Left renal pelvis (tissue), 4 donors: ENCODE data around the gene COL25A1. TPM values are rescaled to one million over a fixed set of nuclear protein-coding genes. Genes with fewer than 3 reads are reported as not detected.

ENCODE experiments used
- DNase-seq, 4 donors: peaks; one replicate each; pipeline ENCODE4 v3.0.0-alpha.2; 2013; ENCODE audit warnings: low read depth in 4 of 4, low spot score in 3 of 4
- polyA plus RNA-seq, 4 donors: library from polyadenylated mRNA; unstranded; fragments of 120-200 nt; gene quantifications; one replicate each; pipeline ENCODE4 v1.2.1, GENCODE V29; 2013; ENCODE audit not compliant: insufficient read length in 4 of 4

The COL25A1 gene
- polyA plus RNA-seq, 4 donors: 12.5 to 28.5 (median 17.1) TPM

- DNase-seq: no peak
Measured at GRCh38 chr4:108794136-108794535, 508.3 kb downstream of the COL25A1 start.

GRCh38 chr4:108793415-108793814 lies 509.0 kb downstream of the COL25A1 start:
- no peak for DNase-seq

GRCh38 chr4:108788731-108789130 lies 513.7 kb downstream of the COL25A1 start:
- DNase-seq: no peak

- DNase-seq: no peak
Measured at GRCh38 chr4:108787724-108788123, 514.7 kb downstream of the COL25A1 start.

- DNase-seq: no peak
Measured at GRCh38 chr4:108787106-108787505, 515.4 kb downstream of the COL25A1 start.

GRCh38 chr4:108786351-108786750 lies 516.1 kb downstream of the COL25A1 start:
- DNase-seq: no peak

- DNase-seq: no peak
Measured at GRCh38 chr4:108783665-108784463, 518.6 kb downstream of the COL25A1 start.

- no peak for DNase-seq
Measured at GRCh38 chr4:108779958-108780357, 522.5 kb downstream of the COL25A1 start.

GRCh38 chr4:108777388-108777787 lies 525.1 kb downstream of the COL25A1 start:
- no peak for DNase-seq

- no peak for DNase-seq
Measured at GRCh38 chr4:108775921-108776320, 526.5 kb downstream of the COL25A1 start.

GRCh38 chr4:108774809-108775530 lies 527.5 kb downstream of the COL25A1 start:
- no peak for DNase-seq

- no peak for DNase-seq
Measured at GRCh38 chr4:108772402-108772801, 530.1 kb downstream of the COL25A1 start.

GRCh38 chr4:108766058-108766457 lies 536.4 kb downstream of the COL25A1 start:
- DNase-seq: no peak

GRCh38 chr4:108763986-108764385 lies 538.5 kb downstream of the COL25A1 start:
- no peak for DNase-seq

- no peak for DNase-seq
Measured at GRCh38 chr4:108763226-108763593, 539.2 kb downstream of the COL25A1 start.

- DNase-seq: peak in 1 of 4 donors; percentile 41
Measured at GRCh38 chr4:108762559-108763225, 539.8 kb downstream of the COL25A1 start, which contains the start of gene ETNPPL. ETNPPL (minus strand) TSS chr4:108763053; CDS start chr4:108762898, 155 bp downstream.

Other genes with a start within 250 kb of the COL25A1 start
- 10 to 100 TPM; 35.8 to 48.8 (median 42.2) TPM for gene SEC24B, start 131.2 kb upstream of the COL25A1 start, polyA plus RNA-seq